ENCODE measurements around the gene TFAP2C. TPM values are rescaled to one million over a fixed set of nuclear protein-coding genes. Genes with fewer than 3 reads are reported as not detected.

The TFAP2C gene
- total RNA-seq, 2 experiments from 2014 or later: not detected

- Mint-ChIP-seq H3K4me1 (peaks cover 7% of the 10 kb centered on the region), H3K36me3 (no peaks in the 10 kb centered on the region), H3K27me3 (peaks cover 70% of the 10 kb centered on the region), H3K9me3 (no peaks in the 10 kb centered on the region), H3K4me3 (no peak overlapping the region), H3K27ac (no peak overlapping the region)
- peak; percentile 32 for DNase-seq
- POLR2A ChIA-PET: no interaction called here
- ATAC-seq (ENCODE audit: low read depth): no peak
These were observed 2.6 kb upstream of the TFAP2C start for GRCh38 chr20:56626367-56627121.

DNA sequence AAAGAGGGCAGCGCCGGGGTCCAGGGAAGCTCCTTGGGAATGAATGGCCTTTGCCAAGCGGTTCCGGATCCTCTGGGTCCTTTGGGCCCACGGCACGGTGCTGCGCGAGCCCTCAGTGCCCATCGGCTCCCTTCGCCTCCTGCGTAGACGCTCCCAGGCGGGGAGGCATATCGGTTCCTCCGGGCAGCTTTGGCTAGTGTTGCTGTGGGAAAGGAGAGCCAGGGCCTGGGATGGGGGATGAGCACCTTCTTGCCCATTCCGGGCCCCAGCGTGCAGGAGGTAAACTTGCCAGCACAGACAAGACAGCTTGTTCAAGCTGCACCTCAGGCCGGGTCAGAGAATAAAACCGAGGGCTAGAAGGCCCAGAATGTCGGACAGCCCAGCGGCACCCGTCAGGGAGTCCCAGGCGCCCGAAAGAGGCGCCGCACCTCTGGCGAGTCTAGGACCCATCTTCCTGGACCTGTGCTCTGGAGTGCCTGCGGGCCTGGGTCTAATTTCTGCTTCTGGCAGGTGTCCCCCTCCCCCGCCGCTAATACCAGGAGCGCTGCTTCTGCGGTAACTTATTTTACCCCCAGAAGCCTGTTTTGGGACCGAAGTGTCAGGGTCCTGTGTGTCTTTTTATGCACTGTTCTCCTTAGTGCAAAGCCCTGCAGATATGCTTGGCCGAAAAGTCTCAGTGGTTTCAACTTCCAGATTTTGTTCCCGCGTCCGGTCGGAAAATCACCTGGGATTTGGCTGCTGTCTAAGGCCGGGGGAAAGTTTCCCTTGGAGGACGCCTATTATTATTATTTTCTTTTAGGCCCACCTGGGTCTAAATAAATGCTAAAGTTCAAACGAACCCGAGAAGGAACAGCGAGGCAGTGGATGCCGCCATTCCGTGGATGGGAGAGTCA lies 1.7 kb upstream of the TFAP2C start:
- no peak for ATAC-seq (ENCODE audit: low read depth)
- peak; percentile 34 for DNase-seq
- H3K27ac Mint-ChIP-seq: no peak overlapping the region
- POLR2A ChIA-PET: no interaction called here
- H3K36me3 Mint-ChIP-seq: no peaks in the 10 kb centered on the region
- peak overlapping the region; percentile 35 for H3K4me3 Mint-ChIP-seq
- H3K27me3 Mint-ChIP-seq: peaks cover 75% of the 10 kb centered on the region
- no peaks in the 10 kb centered on the region for H3K9me3 Mint-ChIP-seq
- peaks cover 7% of the 10 kb centered on the region for H3K4me1 Mint-ChIP-seq

- DNase-seq (peak; percentile 39), ATAC-seq (ENCODE audit: low read depth) (no peak)
- POLR2A ChIA-PET: no interaction called here
- no peaks in the 10 kb centered on the region for H3K36me3 Mint-ChIP-seq
- no peaks in the 10 kb centered on the region for H3K9me3 Mint-ChIP-seq
- no peak overlapping the region for H3K27ac Mint-ChIP-seq
- H3K27me3 Mint-ChIP-seq: peaks cover 83% of the 10 kb centered on the region
- H3K4me3 Mint-ChIP-seq: peak overlapping the region; percentile 53
- H3K4me1 Mint-ChIP-seq: peaks cover 7% of the 10 kb centered on the region
These were observed 862 bp upstream of the TFAP2C start for GRCh38 chr20:56628015-56628872.

DNA sequence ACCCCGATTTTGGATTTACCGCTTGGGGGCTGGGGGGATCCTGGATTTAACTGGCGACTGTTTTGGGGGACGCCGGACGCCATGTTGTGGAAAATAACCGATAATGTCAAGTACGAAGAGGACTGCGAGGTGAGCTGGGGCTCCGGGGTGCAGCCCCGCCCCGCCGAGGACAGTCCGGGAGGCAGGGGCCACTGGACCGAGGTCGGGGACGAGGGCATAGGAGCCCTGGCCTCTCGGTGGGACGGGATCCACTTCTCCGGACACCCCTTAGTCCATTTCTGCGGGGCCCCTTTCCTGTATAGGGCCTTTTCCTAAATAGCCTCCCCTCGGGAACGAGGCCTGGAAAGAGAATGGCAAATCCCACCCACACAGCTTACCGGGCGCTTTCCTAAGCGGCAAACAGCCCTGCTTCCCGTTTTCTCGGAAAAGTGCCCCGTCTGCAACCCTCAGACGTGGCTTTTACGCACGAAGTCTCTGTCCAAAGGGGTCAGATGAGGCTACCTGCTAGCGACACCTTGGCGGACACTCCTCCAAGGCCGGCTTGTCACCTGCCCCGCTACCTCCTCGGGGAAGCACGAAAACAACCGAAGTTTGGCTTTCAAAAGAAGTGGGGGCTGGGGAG lies 469 bp downstream of the TFAP2C start:
- peak overlapping the region; percentile 60 for H3K4me3 Mint-ChIP-seq
- no peak overlapping the region for H3K27ac Mint-ChIP-seq
- POLR2A ChIA-PET: no interaction called here

DNA sequence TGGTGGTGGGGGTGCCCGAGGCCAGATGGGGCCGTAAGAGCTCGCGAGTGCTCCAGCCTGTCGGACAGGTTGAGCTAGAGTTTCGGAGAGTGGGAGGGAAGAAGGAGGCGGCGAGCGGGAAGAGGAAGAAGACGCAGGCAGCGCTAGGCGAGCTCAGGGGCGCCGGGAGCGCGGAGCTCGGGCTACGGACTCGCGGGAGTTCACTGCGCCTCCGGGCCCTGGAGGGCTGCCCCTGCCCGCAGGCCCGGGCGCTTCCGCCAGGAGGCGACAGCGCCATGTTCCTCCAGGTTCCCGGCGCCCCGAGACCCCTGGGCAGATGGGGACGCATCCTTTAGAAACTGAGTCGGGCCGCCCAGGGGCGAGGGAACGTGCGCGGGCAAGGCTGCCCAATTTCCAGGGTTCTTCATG lies 984 bp downstream of the TFAP2C start:
- POLR2A ChIA-PET: no interaction called here
- Mint-ChIP-seq H3K4me3 (peak overlapping the region; percentile 60), H3K9me3 (no peaks in the 10 kb centered on the region), H3K27ac (no peak overlapping the region), H3K4me1 (peaks cover 4% of the 10 kb centered on the region), H3K36me3 (no peaks in the 10 kb centered on the region), H3K27me3 (peaks cover 83% of the 10 kb centered on the region)
- no peak for ATAC-seq (ENCODE audit: low read depth)
- peak; percentile 37 for DNase-seq

More for the DNA sequence above, 469 bp downstream of the TFAP2C start:
- peaks cover 4% of the 10 kb centered on the region for H3K4me1 Mint-ChIP-seq
- no peaks in the 10 kb centered on the region for H3K9me3 Mint-ChIP-seq
- peaks cover 85% of the 10 kb centered on the region for H3K27me3 Mint-ChIP-seq
- no peaks in the 10 kb centered on the region for H3K36me3 Mint-ChIP-seq
- peak; percentile 33 for DNase-seq
- ATAC-seq (ENCODE audit: low read depth): no peak

DNA sequence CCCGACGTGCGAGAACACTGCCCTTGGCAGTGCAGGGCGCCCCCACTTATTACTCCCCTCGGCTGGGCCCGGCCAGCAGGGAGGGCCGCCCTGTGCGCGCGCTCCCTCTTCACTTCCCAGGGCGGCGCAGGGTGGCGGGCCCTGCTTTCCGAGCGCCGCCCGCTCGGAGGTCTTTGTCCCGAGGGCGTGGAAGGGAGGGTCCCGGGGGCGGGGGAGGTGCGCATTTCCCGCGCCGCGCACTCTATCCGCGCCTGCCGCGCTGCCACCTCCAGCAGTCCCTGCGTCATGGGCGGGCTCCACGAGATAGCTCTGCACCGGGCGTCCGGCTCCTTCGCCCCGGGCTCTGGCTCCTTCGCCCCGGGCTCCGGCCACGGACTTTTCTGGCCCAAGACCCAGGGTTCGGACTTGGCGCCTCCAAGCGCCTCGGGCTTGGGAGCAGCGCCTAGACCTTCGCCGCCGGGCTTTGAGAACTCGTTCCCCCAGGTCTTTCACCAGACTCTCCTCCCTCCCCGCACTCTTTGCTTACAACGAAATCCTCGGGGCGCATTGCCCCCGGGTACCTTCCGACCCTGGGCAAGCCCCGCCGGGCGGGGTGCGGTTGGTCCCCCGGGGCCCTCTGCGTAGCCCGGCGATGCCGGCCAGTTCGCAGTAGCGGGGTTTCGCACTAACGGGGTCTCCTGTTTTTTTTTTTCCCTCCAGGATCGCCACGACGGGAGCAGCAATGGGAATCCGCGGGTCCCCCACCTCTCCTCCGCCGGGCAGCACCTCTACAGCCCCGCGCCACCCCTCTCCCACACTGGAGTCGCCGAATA lies 1.6 kb downstream of the TFAP2C start:
- peaks cover 82% of the 10 kb centered on the region for H3K27me3 Mint-ChIP-seq
- H3K4me1 Mint-ChIP-seq: peaks cover 4% of the 10 kb centered on the region

DNA sequence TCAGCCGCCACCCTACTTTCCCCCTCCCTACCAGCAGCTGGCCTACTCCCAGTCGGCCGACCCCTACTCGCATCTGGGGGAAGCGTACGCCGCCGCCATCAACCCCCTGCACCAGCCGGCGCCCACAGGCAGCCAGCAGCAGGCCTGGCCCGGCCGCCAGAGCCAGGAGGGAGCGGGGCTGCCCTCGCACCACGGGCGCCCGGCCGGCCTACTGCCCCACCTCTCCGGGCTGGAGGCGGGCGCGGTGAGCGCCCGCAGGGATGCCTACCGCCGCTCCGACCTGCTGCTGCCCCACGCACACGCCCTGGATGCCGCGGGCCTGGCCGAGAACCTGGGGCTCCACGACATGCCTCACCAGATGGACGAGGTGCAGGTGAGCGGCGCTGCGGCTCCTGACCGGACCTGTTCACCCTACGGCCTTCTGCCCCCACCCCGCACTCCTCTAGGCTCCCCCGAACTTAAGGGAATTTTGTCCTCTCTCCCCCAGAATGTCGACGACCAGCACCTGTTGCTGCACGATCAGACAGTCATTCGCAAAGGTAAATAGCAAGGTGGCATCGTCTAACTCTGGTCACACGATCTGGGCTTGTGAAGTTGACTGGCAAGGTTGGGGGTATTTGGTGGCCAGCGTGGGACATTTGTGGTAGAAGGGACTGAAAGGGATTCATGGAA lies 2.3 kb downstream of the TFAP2C start:
- H3K36me3 Mint-ChIP-seq: no peaks in the 10 kb centered on the region
- ATAC-seq (ENCODE audit: low read depth) (no peak), DNase-seq (no peak)
- no peak overlapping the region for H3K4me3 Mint-ChIP-seq
- peaks cover 4% of the 10 kb centered on the region for H3K4me1 Mint-ChIP-seq
- H3K27me3 Mint-ChIP-seq: peaks cover 78% of the 10 kb centered on the region
- H3K9me3 Mint-ChIP-seq: no peaks in the 10 kb centered on the region
- POLR2A ChIA-PET: no interaction called here
- H3K27ac Mint-ChIP-seq: no peak overlapping the region

More for the DNA sequence above, 1.6 kb downstream of the TFAP2C start:
- ATAC-seq (ENCODE audit: low read depth): no peak
- H3K9me3 Mint-ChIP-seq: no peaks in the 10 kb centered on the region
- POLR2A ChIA-PET: no interaction called here
- no peak overlapping the region for H3K4me3 Mint-ChIP-seq
- peak; percentile 32 for DNase-seq
- no peak overlapping the region for H3K27ac Mint-ChIP-seq
- no peaks in the 10 kb centered on the region for H3K36me3 Mint-ChIP-seq

- Mint-ChIP-seq H3K4me3 (no peak overlapping the region), H3K9me3 (no peaks in the 10 kb centered on the region), H3K36me3 (no peaks in the 10 kb centered on the region), H3K4me1 (peaks cover 4% of the 10 kb centered on the region), H3K27me3 (peaks cover 77% of the 10 kb centered on the region), H3K27ac (no peak overlapping the region)
- ATAC-seq (ENCODE audit: low read depth) (no peak), DNase-seq (no peak)
- POLR2A ChIA-PET: no interaction called here
These were observed 2.9 kb downstream of the TFAP2C start for GRCh38 chr20:56631990-56632327.

GRCh38 chr20:56634307-56634706 lies 5.2 kb downstream of the TFAP2C start:
- Mint-ChIP-seq H3K27me3 (peaks cover 62% of the 10 kb centered on the region), H3K36me3 (no peaks in the 10 kb centered on the region), H3K4me3 (no peak overlapping the region), H3K27ac (no peak overlapping the region), H3K4me1 (no peaks in the 10 kb centered on the region), H3K9me3 (no peaks in the 10 kb centered on the region)
- no peak for ATAC-seq (ENCODE audit: low read depth)
- POLR2A ChIA-PET: no interaction called here
- DNase-seq: no peak

DNA sequence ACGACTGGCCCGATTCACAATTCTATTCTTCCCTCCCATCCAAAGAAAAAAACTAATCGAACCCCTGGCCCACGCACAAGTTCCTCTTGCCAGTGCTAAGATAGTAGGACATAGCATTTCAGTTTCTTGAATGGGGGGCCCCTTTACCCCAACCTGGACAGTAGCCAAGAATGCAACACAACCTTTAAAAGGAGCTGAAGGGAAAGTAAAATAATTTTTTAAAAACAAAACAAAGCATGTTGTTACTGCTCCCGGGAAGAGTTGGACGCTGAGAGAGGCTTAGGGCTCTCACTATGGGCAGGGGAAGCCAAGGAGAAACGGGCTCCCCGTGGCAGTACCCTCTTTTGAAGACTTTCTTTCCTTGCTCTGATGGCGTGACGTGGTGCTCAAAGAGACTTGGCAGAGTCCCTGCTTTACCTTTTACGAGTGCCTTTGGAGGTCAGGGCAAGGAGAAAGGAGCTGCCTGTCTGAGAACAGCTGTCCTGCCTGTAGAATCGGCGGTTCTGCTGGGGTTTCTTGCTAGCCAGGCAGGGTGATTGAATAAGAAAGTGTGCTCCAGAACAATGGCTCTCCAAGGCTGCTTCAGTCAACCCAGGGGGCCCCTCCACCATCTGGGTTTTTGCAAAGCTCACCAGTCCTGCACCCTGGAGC lies 5.8 kb downstream of the TFAP2C start:
- ATAC-seq (ENCODE audit: low read depth) (no peak), DNase-seq (no peak)
- Mint-ChIP-seq H3K4me3 (no peak overlapping the region), H3K36me3 (no peaks in the 10 kb centered on the region), H3K9me3 (no peaks in the 10 kb centered on the region), H3K27me3 (peaks cover 56% of the 10 kb centered on the region), H3K4me1 (no peaks in the 10 kb centered on the region), H3K27ac (no peak overlapping the region)
- POLR2A ChIA-PET: no interaction called here

DNA sequence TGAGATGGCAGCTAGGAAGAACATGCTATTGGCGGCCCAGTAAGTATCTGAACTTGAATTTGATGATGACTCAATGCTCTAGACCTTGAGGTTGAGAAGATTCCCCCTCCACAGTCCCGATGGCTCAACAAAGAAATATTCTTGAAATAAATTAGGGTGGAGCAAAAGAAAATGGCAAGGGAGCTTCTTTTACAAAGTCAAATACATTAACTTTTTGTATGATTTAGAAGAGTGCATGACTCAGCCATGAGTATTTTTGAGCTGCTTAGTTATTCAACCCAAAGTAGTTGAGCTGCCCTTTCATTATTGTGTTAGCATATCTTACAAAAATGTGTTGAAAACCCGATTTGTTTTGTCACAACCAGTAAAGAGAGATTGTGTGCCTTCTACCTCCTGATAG lies 7.6 kb downstream of the TFAP2C start:
- ATAC-seq (ENCODE audit: low read depth): no peak

DNA sequence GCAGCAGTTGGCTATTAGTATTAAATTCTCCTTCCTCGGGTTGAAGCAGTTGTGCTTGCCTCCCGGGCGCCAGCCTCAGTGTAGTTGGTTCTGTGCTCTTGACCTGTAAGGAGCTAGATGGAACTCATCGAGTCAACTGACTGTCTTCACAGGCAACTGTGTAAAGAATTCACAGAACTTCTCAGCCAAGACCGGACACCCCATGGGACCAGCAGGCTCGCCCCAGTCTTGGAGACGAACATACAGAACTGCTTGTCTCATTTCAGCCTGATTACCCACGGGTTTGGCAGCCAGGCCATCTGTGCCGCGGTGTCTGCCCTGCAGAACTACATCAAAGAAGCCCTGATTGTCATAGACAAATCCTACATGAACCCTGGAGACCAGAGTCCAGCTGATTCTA lies 8.5 kb downstream of the TFAP2C start:
- no peaks in the 10 kb centered on the region for H3K36me3 Mint-ChIP-seq
- POLR2A ChIA-PET: no interaction called here
- H3K4me3 Mint-ChIP-seq: no peak overlapping the region
- no peak for DNase-seq
- no peak for ATAC-seq (ENCODE audit: low read depth)
- no peaks in the 10 kb centered on the region for H3K9me3 Mint-ChIP-seq
- no peak overlapping the region for H3K27ac Mint-ChIP-seq
- H3K27me3 Mint-ChIP-seq: peaks cover 40% of the 10 kb centered on the region
- no peaks in the 10 kb centered on the region for H3K4me1 Mint-ChIP-seq

More for the DNA sequence above, 7.6 kb downstream of the TFAP2C start:
- Mint-ChIP-seq H3K36me3 (no peaks in the 10 kb centered on the region), H3K4me1 (no peaks in the 10 kb centered on the region), H3K27me3 (peaks cover 46% of the 10 kb centered on the region), H3K27ac (no peak overlapping the region), H3K4me3 (no peak overlapping the region), H3K9me3 (no peaks in the 10 kb centered on the region)
- DNase-seq: no peak
- POLR2A ChIA-PET: no interaction called here
